ENCODE measurements around the gene SPDEF.

Gene SPDEF

GRCh38 chr6:34543421-34543820 is 12.7 kb downstream of the SPDEF start:
- ChIA-PET POLR2A (ENCODE audit: low non-redundant PET) (no interaction called here), CTCF (no interaction called here)
- H3K27ac ChIP-seq: peak overlapping the region; percentile 58
- no peak for TF ChIP-seq CTCF (conservative IDR thresholded peaks at IDR 0.05; ENCODE audit: low read depth)
- no peak for DNase-seq (ENCODE audit: low spot score)

DNA sequence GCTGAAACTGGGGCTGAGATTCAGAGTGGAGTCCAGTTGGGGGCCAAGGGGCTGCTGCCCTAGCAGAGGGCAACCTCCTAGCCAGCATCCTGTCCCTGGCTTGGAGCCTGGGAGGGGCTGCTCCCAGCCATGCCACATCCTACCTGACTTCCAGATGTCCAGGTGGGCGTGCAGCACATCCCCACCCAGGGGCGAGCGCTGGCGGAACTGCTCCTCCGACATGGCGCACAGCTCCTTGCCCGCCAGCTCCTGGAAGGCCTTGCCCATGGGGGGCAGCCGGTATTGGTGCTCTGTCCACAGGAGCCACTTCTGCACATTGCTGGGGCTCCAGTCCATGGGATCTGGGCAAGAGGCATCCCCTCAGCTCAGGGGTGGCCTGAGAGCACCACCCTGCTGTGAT is 15.3 kb downstream of the SPDEF start:
- no peak for DNase-seq (ENCODE audit: low spot score)
- ChIA-PET POLR2A (ENCODE audit: low non-redundant PET) (no interaction called here), CTCF (no interaction called here)
- TF ChIP-seq CTCF (conservative IDR thresholded peaks at IDR 0.05; ENCODE audit: low read depth): no peak
- H3K27ac ChIP-seq: no peak overlapping the region

DNA sequence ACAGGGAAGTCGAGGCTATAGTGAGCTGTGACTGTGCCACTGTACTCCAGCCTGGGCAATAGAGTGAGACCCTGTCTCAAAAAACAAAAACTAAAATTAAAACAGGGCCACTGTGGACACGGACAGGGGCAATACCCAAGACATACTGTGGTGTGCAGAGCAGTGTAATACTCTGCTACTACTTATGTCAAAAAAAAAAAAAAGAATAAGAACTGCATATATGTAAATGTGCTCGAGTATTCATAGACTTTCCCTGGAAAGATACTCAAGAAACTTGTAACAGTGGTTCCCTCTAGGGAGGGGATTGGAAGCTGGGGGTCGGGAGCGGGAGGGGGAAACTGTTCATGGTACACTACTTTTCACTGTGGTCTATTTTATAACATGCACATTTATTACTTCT is 15.9 kb downstream of the SPDEF start:
- ChIA-PET POLR2A (ENCODE audit: low non-redundant PET) (no interaction called here), CTCF (interaction anchor here (0.7 kb wide), 1 partner anchor 54 kb away, joined by 6 read pairs; no protein-coding TSS in a partner anchor)
- no peak overlapping the region for H3K27ac ChIP-seq
- DNase-seq (ENCODE audit: low spot score): no peak
- no peak for TF ChIP-seq CTCF (conservative IDR thresholded peaks at IDR 0.05; ENCODE audit: low read depth)

GRCh38 chr6:34539181-34539580 is 16.9 kb downstream of the SPDEF start:
- DNase-seq (ENCODE audit: low spot score): no peak
- no peak overlapping the region for H3K27ac ChIP-seq
- no peak for TF ChIP-seq CTCF (conservative IDR thresholded peaks at IDR 0.05; ENCODE audit: low read depth)
- ChIA-PET CTCF (no interaction called here), POLR2A (ENCODE audit: low non-redundant PET) (no interaction called here)

DNA sequence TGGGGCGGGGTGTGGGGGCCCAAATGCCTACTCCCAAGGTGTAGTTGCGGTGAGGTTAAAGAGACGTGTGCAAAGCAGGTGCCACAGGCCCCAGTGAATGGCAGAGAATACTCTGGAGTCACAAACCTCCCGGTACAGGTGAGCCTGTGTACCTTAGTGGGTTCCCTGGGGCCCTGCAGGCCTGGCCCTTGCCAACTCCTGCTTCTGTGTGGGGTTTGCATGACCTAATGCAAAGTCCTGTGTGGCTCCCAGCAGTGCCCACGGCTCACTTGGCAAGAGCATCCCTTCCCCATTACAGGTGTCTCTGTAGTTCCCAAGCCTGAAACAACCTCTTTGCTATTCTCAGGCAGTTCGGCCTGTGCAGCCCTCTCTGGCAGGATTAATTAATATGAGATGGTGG is 17.5 kb downstream of the SPDEF start:
- ChIA-PET POLR2A (ENCODE audit: low non-redundant PET) (no interaction called here), CTCF (no interaction called here)
- no peak for TF ChIP-seq CTCF (conservative IDR thresholded peaks at IDR 0.05; ENCODE audit: low read depth)
- DNase-seq (ENCODE audit: low spot score): no peak
- H3K27ac ChIP-seq: no peak overlapping the region

GRCh38 chr6:34537922-34538550 is 18.1 kb downstream of the SPDEF start:
- no peak overlapping the region for H3K27ac ChIP-seq
- no peak for DNase-seq (ENCODE audit: low spot score)
- ChIA-PET CTCF (no interaction called here), POLR2A (ENCODE audit: low non-redundant PET) (no interaction called here)
- no peak for TF ChIP-seq CTCF (conservative IDR thresholded peaks at IDR 0.05; ENCODE audit: low read depth)
